ENCODE measurements around the gene TESK1.

Gene TESK1

DNA sequence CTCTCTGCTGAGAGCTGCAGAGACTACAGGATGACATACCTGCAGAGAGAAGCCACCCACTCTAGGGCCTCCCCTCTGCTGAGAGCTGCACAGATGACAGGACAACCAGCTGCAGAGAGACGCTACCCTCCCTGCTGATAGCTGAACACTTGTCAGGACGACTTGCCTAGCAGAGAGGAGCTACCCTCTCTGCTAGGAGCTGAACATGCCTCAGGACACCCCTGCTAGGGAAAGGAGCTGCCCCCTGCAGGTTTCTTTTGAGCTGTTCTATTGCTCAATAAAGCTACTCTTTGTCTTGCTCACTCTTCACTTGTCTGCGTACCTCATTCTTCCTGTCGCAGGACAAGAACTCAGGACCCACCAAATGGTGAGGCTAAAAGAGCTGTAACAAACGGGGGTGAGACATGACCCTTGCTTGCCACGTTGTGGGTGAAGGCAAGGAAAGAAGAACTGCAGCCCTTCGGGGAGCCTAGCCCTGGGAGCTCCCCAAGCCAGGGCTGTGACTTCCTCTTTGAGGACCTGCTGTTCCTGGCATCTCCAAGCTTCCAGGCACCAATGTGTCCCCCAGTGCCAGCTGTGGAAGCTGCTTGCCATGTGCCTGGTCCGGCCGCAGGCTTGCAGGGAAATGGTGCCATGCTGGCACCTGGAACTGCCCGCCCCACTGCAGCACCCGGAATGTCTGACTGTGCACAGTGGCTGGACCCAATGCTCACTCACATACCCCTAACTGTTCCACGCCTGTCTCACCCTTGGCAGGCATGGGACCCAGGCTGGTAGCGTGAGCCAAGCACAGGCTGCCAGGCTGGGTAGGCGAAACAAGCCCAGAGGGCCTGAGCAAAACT is 5.1 kb upstream of the TESK1 start:
- no peak for TF ChIP-seq CTCF (IDR thresholded peaks at IDR 0.05; ENCODE audit: poor library complexity, severe bottlenecking)
- no peaks in the 10 kb centered on the region for H3K9me3 ChIP-seq (ENCODE audit: severe bottlenecking)
- no peaks in the 10 kb centered on the region for H3K27me3 ChIP-seq (ENCODE audit: insufficient read depth, poor library complexity, severe bottlenecking)
- H3K4me3 ChIP-seq (ENCODE audit: severe bottlenecking), result no peak overlapping the region
- peaks cover 5% of the 10 kb centered on the region for H3K4me1 ChIP-seq (ENCODE audit: insufficient read depth, poor library complexity, severe bottlenecking)
- DNase-seq (ENCODE audit: low spot score), result no peak
- no peak for ATAC-seq (ENCODE audit: low read depth)
- H3K27ac ChIP-seq (ENCODE audit: poor library complexity, severe bottlenecking), result no peak overlapping the region
- H3K36me3 ChIP-seq (ENCODE audit: low read depth), result no peaks in the 10 kb centered on the region

DNA sequence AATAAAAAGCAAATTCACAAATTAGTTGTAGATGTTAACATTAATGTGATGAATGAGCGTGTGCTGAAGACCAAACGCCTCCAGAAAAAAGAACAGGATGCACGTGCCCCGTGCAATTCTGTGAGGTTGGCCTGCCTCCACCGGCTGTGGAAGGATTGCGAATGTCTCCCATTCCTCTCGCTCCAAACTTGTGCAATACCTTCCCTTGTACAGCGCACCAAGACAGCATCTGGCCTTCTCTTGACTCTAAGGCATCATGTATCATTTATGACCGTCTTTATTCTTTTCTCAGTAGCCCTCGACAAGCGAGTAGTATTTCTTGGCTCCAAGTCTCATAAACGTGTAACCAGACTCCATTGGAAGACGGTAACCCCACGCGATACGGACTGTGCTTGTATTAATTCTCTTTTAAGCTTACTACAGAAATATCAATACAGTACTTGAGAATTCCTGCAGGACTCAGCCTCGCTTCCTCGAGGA is 1.5 kb upstream of the TESK1 start:
- Histone ChIP-seq H3K27ac (ENCODE audit: poor library complexity, severe bottlenecking) (peak overlapping the region; percentile 67), H3K4me1 (ENCODE audit: insufficient read depth, poor library complexity, severe bottlenecking) (peaks cover 5% of the 10 kb centered on the region), H3K4me3 (ENCODE audit: severe bottlenecking) (peak overlapping the region; percentile 23), H3K9me3 (ENCODE audit: severe bottlenecking) (no peaks in the 10 kb centered on the region), H3K27me3 (ENCODE audit: insufficient read depth, poor library complexity, severe bottlenecking) (no peaks in the 10 kb centered on the region), H3K36me3 (ENCODE audit: low read depth) (no peaks in the 10 kb centered on the region)
- DNase-seq (ENCODE audit: low spot score) (no peak), ATAC-seq (ENCODE audit: low read depth) (no peak)
- TF ChIP-seq CTCF (IDR thresholded peaks at IDR 0.05; ENCODE audit: poor library complexity, severe bottlenecking), result no peak

- H3K4me1 ChIP-seq (ENCODE audit: insufficient read depth, poor library complexity, severe bottlenecking), result peaks cover 5% of the 10 kb centered on the region
- peak; percentile 98 for TF ChIP-seq CTCF (IDR thresholded peaks at IDR 0.05; ENCODE audit: poor library complexity, severe bottlenecking)
- peak overlapping the region; percentile 82 for H3K4me3 ChIP-seq (ENCODE audit: severe bottlenecking)
- ATAC-seq (ENCODE audit: low read depth) (peak; percentile 88), DNase-seq (ENCODE audit: low spot score) (peak; percentile 99)
- H3K9me3 ChIP-seq (ENCODE audit: severe bottlenecking), result no peaks in the 10 kb centered on the region
- H3K27me3 ChIP-seq (ENCODE audit: insufficient read depth, poor library complexity, severe bottlenecking), result no peaks in the 10 kb centered on the region
- H3K27ac ChIP-seq (ENCODE audit: poor library complexity, severe bottlenecking), result peak overlapping the region; percentile 67
- H3K36me3 ChIP-seq (ENCODE audit: low read depth), result no peaks in the 10 kb centered on the region
Measured at GRCh38 chr9:35603986-35604577, 980 bp upstream of the TESK1 start.

- TF ChIP-seq CTCF (IDR thresholded peaks at IDR 0.05; ENCODE audit: poor library complexity, severe bottlenecking), result no peak
- DNase-seq (ENCODE audit: low spot score) (no peak), ATAC-seq (ENCODE audit: low read depth) (no peak; the same call in 2 of the 3 replicates)
- Histone ChIP-seq H3K9me3 (ENCODE audit: severe bottlenecking) (no peaks in the 10 kb centered on the region), H3K36me3 (ENCODE audit: low read depth) (no peaks in the 10 kb centered on the region), H3K4me1 (ENCODE audit: insufficient read depth, poor library complexity, severe bottlenecking) (peaks cover 5% of the 10 kb centered on the region), H3K27me3 (ENCODE audit: insufficient read depth, poor library complexity, severe bottlenecking) (no peaks in the 10 kb centered on the region), H3K4me3 (ENCODE audit: severe bottlenecking) (peak overlapping the region; percentile 82), H3K27ac (ENCODE audit: poor library complexity, severe bottlenecking) (peak overlapping the region; percentile 67)
Measured at GRCh38 chr9:35605351-35606137, 482 bp downstream of the TESK1 start.
